GM18505 (cell line): ENCODE measurements around the gene PID1.

Source experiments
- ATAC-seq: cut with Tn5 transposase; IDR thresholded peaks from one replicate; pipeline ENCODE4 v1.9.1; 2021; ENCODE audit not compliant: unreplicated experiment
- POLR2A ChIP-seq: IDR thresholded peaks from 4 replicates; pipeline ENCODE4 v1.6.1; 2011; ENCODE audit warnings: borderline replicate concordance; ENCODE audit not compliant: insufficient read depth, insufficient read length; ENCODE audit errors: extremely low read depth

The PID1 gene

GRCh38 chr2:229252280-229252679 is 18.8 kb downstream of the PID1 start:
- ATAC-seq = no peak
- TF ChIP-seq POLR2A = no peak

GRCh38 chr2:229249536-229249935 is 21.6 kb downstream of the PID1 start:
- ATAC-seq = no peak
- TF ChIP-seq POLR2A = no peak

- ATAC-seq = no peak
- TF ChIP-seq POLR2A = no peak
These were observed 24.8 kb downstream of the PID1 start for GRCh38 chr2:229246334-229246733.

- no peak for TF ChIP-seq POLR2A
- ATAC-seq = no peak
These were observed 26.1 kb downstream of the PID1 start for GRCh38 chr2:229244975-229245374.

GRCh38 chr2:229243890-229244560 is 27.1 kb downstream of the PID1 start:
- TF ChIP-seq POLR2A = no peak
- ATAC-seq = no peak

GRCh38 chr2:229240984-229241491 is 30.0 kb downstream of the PID1 start:
- no peak for ATAC-seq
- no peak for TF ChIP-seq POLR2A

- no peak for TF ChIP-seq POLR2A
- ATAC-seq = no peak
These were observed 32.1 kb downstream of the PID1 start for GRCh38 chr2:229239021-229239420.

GRCh38 chr2:229237270-229237669 is 33.8 kb downstream of the PID1 start:
- no peak for ATAC-seq
- TF ChIP-seq POLR2A = no peak

- no peak for TF ChIP-seq POLR2A
- no peak for ATAC-seq
These were observed 35.8 kb downstream of the PID1 start for GRCh38 chr2:229235131-229235914.

GRCh38 chr2:229231885-229232284 is 39.2 kb downstream of the PID1 start:
- ATAC-seq = no peak
- TF ChIP-seq POLR2A = no peak

GRCh38 chr2:229231328-229231868 is 39.7 kb downstream of the PID1 start:
- no peak for TF ChIP-seq POLR2A

GRCh38 chr2:229230911-229231310 is 40.2 kb downstream of the PID1 start:
- no peak for TF ChIP-seq POLR2A
- ATAC-seq = no peak

More at GRCh38 chr2:229231328-229231868, 39.7 kb downstream of the PID1 start:
- ATAC-seq = no peak

GRCh38 chr2:229230256-229230655 is 40.8 kb downstream of the PID1 start:
- no peak for ATAC-seq
- no peak for TF ChIP-seq POLR2A

GRCh38 chr2:229226382-229226781 is 44.7 kb downstream of the PID1 start:
- no peak for TF ChIP-seq POLR2A
- ATAC-seq = no peak

GRCh38 chr2:229223107-229223506 is 48.0 kb downstream of the PID1 start:
- no peak for ATAC-seq

GRCh38 chr2:229221641-229222040 is 49.4 kb downstream of the PID1 start:
- no peak for ATAC-seq
- no peak for TF ChIP-seq POLR2A

More at GRCh38 chr2:229223107-229223506, 48.0 kb downstream of the PID1 start:
- TF ChIP-seq POLR2A = no peak
